Endometrial microvascular endothelial cells (primary cell): ENCODE results near the gene NTF3. TPM values are rescaled to one million over a fixed set of nuclear protein-coding genes. Genes with fewer than 3 reads are reported as not detected.

ENCODE experiments used
- in situ Hi-C: cut with HindIII; loops from 2 replicates; pipeline ENCODE4 v1.10.0; 2017; ENCODE audit warnings: low sequenced_read_pairs, low pct_unique_long_range_greater_than_20kb; ENCODE audit errors: inconsistent ontology term
- total RNA-seq: library from RNA; depleted of rRNA; stranded (reverse); fragments of >200 nt; gene quantifications from one replicate; pipeline ENCODE4 v1.2.3, GENCODE V29; 2015; ENCODE audit errors: inconsistent ontology term

NTF3 gene
- total RNA-seq, 1 donor from 2014 or later: not detected

DNA sequence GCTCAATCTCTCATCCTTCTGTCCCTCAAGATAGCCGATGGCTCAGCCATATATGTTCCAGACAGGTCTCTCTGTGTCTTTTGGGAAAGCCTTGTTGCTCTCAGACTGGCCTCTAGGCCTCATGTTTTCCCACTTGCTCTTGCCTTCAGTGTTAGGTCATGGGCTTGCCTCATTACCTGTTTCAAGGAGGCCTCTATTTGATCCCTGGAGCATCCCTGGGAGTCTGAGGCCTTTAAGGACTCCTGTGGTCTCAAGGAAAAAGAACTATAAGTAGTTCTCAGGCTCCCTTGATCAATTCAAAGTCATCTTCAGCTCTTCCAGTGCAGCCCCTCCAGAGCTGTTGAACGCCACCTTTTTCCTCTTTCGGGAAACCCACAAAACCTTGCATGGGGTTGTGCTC, 47.9 kb downstream of the NTF3 start:
- in situ Hi-C loops: no loop called here

DNA sequence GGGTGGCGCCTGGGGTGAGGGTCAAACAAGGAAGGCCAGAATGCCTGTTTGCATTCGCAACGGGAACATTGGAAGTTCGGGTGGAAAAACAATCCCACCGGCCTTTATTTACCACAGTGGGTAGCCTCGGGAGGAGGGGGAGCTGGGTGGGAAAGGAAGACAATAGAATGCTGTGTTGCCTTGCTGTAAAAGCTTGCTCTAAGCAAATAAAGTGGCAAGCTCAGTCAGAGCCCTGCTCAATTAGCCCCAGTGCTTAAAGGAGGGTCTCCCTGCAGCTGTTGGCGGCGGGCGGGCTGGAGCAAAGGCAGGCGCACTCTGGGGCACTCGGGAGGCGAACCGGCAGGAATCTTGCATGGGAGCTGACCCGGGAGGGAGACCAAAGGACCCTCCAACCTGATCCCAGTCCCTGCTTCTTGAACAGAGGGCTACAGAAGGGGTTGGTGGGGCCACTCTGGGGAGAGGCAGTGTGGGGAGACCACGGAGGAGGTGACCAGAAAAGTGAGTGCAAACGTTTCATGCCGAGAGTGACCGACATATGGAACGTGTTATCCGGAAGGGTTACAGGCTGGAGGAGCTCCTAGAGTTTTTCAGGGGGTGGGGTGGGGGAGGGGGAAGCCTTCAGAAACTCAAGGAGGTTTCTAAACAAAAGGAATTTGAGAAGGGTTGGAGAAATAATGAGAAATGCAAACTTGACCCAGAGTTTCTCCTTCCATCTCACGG, 48.5 kb downstream of the NTF3 start:
- in situ Hi-C loops: no loop called here

DNA sequence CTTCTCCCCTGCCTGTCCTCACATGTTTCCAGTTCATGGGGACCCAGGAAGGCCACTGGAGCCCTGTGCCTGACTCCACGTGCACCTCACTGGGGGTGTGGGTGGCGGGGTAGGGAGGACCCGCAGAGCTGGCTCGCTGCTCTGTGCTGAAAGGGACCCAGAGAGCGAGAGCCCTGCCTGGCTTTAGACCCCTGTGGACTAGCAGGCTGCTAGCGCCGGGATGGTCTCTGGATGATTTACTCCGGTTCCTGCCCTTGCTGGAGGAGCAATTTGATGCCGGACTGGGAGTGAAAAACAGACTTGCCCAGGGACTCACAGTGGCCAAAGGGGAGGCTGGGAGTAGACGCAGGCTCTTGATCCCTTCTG, 49.0 kb downstream of the NTF3 start:
- in situ Hi-C loops: no loop called here

DNA sequence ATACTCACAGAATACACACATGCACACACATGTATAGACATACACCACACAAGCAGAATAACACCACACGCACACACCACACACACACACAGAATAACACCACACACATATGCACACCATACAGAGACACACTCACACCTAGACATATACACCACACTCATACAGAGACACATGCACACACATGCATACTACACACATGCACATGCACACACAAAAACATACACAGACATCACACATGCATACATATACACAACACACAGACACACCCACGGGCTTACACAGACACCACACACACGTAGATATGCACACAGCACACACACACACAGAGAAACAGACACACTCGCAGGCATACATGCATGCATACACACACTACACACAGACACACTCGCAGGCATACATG, 49.7 kb downstream of the NTF3 start:
- in situ Hi-C loops: no loop called here

DNA sequence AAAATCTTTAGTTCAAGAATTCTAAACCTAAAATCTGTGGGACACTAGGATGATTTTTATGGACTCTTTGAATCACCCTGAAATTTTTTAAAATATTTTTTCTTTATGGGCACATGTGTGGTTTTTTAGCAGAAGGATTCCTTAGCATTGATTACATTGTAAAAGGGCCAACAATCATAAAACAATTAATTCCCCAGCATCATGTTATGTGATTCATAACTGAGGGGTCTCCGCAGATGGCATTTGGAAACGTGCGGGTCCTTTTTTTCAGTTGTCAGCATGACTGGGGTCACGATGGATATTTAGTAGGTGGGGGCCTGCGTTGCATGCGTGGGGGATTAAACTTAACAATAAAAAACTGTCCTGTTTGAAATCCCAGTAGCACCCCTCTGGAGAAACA, 52.5 kb downstream of the NTF3 start:
- in situ Hi-C loops: no loop called here

DNA sequence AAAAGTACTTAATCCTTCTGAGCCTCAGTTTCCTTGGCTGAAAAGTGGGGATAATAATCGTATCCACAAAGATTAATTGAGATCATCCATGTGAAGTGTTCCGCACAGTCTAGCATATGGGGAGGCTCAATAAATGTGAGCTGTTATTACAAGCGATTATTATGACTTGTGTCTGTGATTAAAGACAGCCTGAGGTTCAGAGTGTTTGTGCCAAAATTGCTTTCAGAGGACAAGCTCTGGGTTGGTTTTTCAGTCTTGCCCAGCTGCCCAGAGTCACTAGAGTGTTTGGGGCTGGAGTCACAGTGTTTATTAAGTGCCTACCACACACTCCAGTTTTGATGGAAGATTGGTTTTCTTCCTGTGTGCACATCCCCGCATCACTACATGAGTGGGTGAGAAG, 53.5 kb downstream of the NTF3 start:
- in situ Hi-C loops: no loop called here

DNA sequence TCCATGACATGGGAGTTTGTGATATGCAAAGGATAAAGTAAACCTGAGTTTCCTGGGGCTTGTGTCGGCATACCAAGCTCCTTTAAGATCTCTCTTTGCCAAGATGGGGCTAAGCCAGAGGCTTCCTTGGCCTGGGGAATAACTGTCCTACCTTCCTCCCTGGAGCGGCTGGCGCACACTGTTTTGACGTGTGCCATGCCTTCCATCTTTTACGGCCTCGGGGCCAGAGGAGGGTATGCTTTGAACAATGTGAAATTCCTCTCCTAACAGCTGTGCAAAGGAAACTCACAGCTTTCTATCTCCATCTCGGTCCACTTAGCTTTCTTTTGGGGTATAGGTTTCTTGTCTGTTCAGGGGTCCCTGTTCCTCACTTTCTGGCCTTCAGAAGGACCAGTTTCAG, 55.2 kb downstream of the NTF3 start:
- in situ Hi-C loops: no loop called here

DNA sequence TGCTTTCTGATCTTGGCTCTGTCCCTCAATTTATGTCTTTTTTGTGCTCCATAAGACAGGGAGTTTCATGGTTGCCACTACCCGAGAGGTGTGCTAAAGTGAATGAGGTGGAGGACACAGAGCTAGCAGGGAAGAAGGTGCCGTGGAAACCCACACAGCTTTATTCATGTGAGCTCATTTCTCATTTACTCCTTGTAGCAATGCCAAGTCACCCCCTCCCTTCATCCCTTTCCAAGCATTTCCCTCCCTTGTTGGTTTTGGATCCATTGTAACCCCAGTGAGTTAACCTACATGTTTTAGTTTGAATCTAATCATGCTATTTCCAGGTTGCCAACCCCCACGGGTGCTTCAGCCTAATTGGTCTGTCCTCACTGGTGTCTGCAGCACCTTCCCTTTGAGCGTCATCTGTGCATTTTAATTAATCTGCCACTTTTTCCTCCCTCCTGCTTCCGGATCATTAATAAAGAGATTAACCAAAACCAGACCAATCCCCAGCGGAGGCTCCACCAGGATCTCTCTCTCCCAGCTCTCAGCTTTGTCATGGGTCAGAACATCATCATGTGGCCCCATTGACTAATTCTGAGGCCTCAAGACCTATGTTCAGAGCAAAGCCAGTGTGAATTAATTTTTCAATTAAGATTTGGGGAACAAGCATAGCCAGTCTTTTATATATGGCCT, 56.2 kb downstream of the NTF3 start:
- in situ Hi-C loops: no loop called here

DNA sequence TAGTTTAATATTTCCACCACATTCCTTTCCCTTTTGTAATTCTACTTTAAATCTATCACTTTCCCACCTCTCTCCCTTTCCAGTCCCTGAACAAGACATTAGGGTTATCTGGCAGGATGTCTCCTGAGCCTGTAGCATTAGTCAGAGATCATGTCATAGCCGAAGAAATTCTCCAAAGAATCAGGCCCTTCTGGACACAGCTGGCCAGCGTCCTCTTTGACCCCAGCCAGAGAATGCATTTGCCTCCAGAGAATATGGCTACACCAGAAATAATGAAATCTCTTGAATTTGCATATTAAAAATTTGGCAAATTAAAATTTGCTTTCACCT, 56.7 kb downstream of the NTF3 start:
- in situ Hi-C loops: no loop called here

DNA sequence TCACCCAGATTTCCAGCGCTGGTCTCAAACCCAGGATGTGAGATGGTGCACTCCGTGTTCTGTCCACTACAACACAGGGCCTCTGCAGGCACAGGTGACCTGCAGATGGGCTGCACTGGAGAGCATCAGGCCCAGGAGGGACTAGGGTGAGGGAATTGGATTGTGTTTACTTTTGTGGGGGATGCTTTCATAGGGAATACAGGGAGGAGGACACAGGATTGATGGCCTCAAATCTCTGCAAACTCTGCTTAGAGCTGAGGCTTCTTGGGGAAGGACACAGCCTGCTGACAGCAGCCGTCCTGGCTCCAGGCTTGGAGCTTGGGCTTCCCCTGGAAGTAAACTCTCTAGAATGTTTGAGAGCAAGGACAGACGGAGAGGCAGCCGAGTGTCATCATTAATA, 57.1 kb downstream of the NTF3 start:
- in situ Hi-C loops: no loop called here

DNA sequence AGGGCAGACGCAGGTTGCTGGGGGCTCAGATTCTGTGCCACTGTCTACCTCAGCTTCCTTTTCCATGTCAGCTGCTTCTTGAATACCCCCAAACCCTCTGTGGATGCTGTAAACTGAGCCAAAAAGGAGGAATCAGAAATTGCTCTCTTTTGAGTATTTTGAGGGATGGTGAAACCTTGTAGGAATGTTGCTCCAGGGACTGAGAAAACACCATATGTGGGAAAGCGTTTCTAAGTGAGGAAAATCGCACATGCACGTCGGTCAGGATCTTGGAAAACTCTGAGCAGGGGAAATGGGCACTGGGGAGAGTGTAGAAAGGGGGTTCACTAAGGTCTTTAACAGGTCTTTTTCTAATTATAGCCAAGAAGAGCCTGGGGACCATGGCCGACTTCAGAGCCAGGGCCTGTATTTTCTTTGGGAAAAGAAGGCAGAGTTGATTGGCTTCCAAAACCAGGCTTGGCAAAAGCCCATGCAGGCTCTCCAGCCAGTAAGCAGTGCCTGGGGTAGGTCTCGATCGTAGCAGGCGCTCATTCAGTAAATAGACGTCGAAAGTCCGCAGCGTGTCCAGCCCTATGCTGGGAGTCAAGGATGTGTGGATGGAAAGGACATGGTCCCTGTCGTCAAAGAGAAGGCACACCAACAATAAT, 58.0 kb downstream of the NTF3 start:
- in situ Hi-C loops: no loop called here

DNA sequence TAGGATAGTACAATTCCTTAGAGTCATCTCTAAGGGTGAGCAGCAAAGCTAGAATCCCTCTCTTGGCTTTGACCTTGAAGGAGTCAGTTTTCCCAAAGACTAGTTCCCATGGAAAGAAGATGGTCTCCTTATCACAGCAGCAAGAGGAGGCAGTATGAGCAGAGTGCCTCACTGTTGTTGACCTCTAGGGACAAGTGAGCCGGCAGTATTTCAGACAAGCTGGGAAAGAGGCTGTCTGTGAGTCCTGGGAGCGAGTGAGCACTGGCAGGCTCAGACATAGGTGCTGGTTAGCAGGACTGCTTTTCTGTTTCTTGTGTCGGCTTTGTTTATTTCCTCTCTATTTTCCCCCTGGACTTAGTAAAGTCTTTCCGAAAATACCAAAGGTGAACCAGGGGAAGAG, 60.7 kb downstream of the NTF3 start:
- in situ Hi-C loops: no loop called here

DNA sequence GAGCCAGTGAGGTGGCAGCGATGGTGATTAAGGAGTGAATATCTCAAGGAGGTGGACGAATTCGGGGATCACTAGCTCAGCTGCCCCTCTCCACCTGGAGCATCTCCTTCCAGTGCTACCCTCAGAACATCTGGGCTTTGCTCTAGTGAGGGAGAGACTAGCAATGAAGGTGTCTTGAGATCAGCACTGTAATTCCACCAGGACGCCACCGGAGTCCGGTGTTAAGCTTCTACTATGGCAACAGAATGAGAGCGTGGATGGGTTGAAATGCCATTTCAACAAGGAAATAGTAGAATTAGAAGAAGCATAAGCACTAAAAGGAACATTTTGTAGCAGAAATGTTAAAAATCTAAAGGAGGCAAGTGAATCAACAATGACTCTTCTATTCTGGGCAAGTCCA, 61.1 kb downstream of the NTF3 start:
- in situ Hi-C loops: no loop called here

DNA sequence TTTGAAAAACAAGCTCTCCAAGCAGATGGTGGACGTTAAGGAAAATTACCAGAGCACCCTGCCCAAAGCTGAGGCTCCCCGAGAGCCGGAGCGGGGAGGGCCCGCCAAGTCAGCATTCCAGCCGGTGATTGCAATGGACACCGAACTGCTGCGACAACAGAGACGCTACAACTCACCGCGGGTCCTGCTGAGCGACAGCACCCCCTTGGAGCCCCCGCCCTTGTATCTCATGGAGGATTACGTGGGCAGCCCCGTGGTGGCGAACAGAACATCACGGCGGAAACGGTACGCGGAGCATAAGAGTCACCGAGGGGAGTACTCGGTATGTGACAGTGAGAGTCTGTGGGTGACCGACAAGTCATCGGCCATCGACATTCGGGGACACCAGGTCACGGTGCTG, 62.4 kb downstream of the NTF3 start:
- in situ Hi-C loops: no loop called here

DNA sequence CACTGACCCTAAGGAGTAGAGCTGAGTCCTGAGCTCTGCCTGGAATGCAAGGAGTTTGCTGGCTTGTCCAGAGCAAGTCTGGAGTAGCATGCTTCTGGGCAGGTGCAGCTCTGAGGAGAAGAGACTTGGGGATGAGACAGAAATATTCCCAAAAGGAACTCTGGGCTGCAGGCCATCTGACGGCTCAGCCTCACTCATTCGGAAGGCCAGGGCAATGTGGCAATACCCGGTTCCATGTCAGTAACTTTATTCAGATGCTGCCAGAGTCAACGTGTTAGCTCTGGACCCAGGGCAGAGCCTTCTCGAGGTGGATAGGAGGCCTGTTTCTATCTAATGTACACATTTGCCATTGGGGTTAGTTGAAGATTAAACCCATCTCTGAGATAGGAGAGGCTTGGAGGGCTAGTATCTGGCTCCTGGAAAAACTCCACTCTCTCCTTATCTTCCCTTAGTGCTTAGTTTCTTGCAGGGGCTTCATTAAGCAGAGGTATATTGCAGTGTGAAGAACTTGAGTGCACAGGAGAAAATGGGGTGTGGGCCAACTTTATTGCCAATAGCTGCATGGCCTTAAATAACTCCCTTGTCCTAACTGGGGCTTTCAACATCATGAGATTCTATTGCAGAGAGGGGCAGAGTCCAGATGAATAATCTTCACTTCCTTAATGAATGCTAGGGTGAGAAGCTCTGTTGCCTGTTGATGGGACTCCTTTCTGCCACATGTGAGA, 65.6 kb downstream of the NTF3 start:
- in situ Hi-C loops: no loop called here

DNA sequence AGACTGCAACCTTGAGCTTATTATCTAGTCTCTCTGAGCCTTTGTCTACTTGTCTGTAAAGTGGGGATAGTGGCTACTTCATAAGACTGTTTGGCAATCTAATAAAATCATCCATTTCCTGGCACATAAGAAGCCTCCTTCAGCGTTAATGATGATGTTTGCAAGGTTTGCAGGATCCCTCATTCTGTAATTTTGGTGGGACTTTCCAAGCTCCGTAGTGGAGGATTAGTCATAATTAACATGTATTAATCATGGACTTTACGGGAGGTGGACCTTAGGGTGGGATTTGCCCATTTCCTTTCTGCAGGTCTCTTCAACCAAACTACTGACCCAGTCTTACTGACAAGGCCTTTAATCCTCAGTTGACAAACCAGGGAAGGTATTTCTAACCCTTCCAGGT, 66.2 kb downstream of the NTF3 start:
- in situ Hi-C loops: no loop called here

DNA sequence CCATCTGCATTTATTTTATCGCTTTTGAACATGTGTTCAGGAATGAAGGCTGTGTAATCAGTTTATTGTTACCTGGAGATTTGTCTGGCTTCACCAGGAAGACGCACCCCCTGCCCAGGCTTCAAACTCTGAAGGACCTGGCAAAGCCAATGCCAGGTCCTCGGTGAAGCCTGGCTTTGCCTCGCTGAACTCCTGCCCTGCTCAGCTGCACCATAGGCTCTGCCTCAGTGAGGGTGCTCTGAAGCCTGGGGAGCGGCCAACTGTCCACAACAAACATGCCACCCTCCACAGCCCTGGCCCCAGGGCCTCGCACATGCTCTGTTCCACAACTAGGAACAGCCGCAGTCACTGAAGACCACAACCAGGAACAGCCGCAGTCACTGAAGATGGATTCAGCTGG, 66.9 kb downstream of the NTF3 start:
- in situ Hi-C loops: no loop called here

DNA sequence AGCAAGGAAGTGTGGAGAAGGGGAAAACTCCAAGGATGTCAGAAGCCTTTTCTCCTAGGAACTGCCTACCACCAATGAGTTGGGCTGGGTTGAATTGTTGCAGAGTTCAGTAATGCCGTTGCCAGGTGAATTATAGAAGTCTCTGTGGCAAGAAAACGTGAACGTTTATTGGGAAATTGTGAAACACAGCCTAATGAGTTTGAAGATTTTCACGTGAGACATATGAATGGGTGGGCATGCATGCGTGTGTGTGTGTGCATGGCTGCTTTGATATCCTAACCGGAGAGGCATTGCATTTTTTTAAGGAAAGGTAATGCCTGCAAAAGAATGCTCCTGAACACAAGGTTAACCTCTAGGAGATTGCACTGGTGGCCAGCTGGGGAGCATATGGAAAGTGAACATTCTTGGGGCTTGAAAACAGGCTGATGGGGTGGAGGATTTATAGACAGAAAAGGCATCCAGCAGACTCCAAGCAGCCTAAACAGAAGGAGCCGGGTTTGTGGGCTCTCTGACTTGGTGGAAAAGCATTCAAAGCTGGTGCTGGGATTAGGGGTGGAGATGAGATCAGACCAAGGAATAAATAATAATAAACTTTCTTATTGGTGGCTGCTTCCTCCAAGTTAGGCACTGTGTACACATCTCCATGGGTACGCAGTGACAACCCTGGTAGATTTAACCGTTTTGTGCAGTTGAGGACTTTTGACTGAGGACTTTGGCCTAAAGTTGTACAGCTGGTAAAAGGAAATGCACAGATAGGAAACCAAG, 67.8 kb downstream of the NTF3 start:
- in situ Hi-C loops: no loop called here

DNA sequence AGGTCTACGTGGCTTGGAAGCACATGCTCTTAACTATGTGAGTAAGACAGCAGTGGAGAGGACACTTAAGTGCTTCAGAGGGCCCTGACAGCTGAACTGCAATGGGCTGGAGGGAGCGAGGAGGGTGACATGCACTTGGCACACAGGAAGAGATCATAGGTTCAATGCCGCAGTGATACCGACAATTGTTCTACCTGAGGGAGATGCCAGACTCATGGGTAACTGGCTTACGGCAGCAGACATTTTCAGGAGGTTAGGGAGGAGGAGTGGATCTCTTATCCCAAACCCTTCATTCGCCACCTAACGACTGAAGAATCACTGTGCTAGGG, 68.4 kb downstream of the NTF3 start:
- in situ Hi-C loops: no loop called here
